Mucosa of gallbladder (tissue), 1 donor: ENCODE results near the gene PTRH2. TPM values are rescaled to one million over a fixed set of nuclear protein-coding genes. Genes with fewer than 3 reads are reported as not detected.
"Not testable (repeated sequence)": the region's sequence is repeated elsewhere in the genome, so short reads cannot be mapped to it uniquely, and the experiment has no call there.

ENCODE experiments used
- DNase-seq: peaks from one replicate; pipeline ENCODE4 v3.0.0-alpha.2; 2020; ENCODE audit warnings: low spot score
- total RNA-seq: library from RNA; stranded (reverse); gene quantifications from one replicate; pipeline ENCODE4 v1.2.1, GENCODE V29; 2021
- donor health status: DM: no; HTN: no; CAD: no.

The PTRH2 gene
- total RNA-seq, 1 donor from 2014 or later = 17.2 TPM

DNA sequence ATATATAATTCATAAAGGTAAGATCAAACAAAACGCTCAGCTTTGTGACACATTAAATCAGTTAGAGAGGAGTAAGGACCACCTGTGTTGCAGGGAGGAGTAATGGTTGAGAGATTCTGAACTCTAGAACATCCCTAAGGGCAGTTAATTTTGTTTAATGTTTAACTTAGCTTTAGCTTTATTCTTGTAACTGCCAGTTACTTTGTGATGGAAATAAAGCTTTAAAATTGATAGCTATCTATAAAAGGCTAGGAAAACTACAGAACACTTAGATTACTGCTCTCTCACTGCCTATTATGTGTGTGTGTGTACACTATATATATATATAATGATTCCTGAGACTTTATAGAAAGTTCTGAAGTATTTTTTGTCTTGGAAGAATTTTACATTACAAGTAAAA, 37.8 kb downstream of the PTRH2 start:
- no peak for DNase-seq

DNA sequence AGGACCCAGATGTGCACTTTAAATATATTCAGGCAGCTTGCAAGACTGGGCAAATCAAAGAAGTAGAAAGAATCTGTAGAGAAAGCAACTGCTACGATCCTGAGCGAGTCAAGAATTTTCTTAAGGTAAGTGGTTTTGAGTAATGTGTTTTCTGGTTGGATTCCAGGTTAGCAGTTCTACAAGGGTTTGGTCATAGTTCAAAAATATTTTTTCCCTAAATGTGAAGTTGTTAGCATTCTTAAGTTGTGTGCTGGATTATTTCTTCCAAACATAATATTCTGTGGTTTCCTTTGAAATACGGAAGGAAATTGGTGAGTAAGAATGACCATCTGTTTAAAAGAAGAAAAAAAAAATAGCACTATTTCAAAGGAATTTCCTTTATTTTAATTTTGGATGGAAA, 38.4 kb downstream of the PTRH2 start:
- no peak for DNase-seq

DNA sequence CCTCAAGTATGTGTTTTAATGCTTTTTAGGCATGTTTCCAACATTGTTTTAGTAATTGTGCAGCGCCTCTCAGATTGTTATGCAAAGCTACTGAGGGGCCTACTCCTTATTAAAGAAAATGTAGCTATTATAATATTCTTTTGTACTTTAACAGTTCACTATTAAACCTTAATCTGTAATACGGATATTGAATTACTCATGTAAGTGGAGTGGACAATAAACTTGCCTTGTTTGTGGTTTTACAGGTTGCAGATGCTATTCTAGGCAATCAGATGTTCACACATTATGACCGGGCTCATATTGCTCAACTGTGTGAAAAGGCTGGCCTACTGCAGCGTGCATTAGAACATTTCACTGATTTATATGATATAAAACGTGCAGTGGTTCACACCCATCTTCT, 41.0 kb downstream of the PTRH2 start:
- no peak for DNase-seq

DNA sequence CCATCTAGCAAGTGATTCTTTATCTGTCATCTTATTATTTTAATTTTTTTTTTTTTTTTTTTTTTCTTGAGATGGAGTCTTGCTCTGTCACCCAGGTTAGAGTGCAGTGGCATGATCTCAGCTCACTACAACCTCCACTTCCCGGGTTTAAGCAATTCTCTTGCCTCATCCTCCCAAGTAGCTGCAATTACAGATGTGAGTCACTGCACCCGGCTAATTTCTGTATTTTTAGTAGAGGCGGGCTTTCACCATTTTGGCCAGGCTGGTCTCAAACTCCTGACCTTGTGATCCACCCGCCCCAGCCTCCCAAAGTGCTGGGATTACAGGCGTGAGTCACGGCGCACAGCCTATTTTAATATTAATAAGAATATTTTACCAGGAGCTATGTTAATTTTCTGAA, 50.6 kb downstream of the PTRH2 start:
- DNase-seq = not testable (repeated sequence)

DNA sequence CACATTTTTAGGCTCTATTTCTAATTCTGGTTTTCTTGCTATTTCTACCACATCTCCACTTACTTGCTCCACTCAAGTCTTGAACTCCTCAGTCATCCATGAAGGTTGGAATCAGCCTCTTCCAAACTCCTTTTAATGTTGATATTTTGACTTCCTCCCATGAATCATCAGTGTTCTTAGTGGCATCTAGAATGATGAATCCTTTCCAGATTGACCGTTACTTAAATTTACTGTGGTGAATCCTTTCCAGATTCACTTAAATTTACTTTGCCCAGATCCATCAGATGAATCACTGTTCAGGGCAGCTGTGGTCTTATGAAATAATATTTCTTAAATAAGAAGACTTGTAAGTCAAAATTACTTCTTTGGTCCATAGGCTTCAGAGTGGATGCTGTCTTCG, 55.1 kb downstream of the PTRH2 start:
- no peak for DNase-seq

DNA sequence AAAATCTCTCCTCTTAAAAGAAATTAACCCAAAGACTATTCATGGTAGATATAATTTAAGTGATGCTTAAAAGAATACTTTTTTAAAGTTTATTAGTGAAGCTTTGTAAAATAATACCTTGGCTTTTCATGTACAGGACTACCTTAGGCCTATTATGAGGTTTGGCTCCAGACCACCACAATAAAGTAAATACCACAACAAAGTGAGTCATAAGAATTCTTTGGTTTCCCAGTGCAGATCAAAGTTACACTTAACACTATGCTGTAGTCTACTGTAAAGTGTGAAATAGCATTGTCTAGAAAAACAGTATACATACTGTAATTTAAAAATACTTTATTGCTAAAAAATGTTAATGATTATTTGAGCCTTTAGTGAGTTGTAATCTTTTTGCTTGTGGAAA, 55.9 kb downstream of the PTRH2 start:
- DNase-seq = no peak

DNA sequence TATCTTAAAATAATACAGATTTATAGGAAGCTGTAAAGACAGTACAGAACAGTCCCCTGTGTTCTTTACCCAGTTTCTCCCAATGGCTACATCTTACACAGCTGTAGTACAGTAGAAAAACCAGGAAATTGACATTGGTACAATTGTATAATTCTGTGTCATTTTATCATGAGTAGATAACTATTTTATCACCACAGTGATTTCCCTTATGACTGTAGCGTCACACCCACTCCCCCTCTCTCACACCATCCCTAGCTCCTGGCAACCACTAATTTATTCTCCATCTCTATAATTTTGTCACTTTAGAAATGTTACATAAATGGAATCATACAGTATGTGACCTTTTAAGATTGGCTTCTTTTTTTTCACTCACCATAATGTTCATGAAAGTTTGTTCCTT, 56.6 kb downstream of the PTRH2 start:
- DNase-seq = no peak

DNA sequence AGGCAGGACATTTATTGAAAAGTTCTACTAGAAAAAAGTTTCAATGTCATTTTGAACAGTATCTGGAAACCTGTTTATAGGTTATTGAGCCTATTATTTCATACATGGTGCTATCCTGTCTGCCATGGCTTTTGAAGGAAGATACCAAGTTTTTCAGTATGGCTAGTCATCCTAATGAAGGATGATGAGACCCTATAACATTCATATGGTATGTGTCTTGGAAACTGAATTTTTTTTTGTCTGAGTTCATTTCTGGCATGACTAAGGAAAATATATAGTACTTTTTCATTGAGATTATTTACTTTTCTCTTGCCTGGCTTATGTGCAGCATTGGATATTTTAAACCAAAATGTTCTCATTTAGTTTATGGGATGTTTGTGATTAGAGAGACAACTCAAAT, 57.3 kb downstream of the PTRH2 start:
- DNase-seq = no peak

Other genes with a start within 250 kb of the PTRH2 start
- gene DHX40, start 141.8 kb downstream of the PTRH2 start, total RNA-seq = 33.2 TPM
- 246 TPM for gene CLTC, start 87.5 kb downstream of the PTRH2 start, total RNA-seq
- gene VMP1, start 224 bp upstream of the PTRH2 start, total RNA-seq = 167 TPM
- 8.6 TPM for gene TUBD1, start 185.5 kb upstream of the PTRH2 start, total RNA-seq
- 27.3 TPM for gene RPS6KB1, start 185.7 kb upstream of the PTRH2 start, total RNA-seq